CD14-positive monocyte (primary cell): ENCODE data around the gene DPPA4. TPM values are rescaled to one million over a fixed set of nuclear protein-coding genes. Genes with fewer than 3 reads are reported as not detected.

Experiments used
- DNase-seq, 3 donors: peaks; one replicate each; pipeline ENCODE4 v3.0.0-alpha.2; 2011 to 2022
- H2AFZ ChIP-seq: 2 replicates; pipeline ENCODE4 v1.6.0; 2012; ENCODE audit warnings: mild to moderate bottlenecking, low read depth, low read length, inconsistent platforms; ENCODE audit not compliant: insufficient read depth, poor library complexity, severe bottlenecking
- H3K27ac ChIP-seq, 2 donors: 1 replicate in 1 of 2; 2 replicates in 1 of 2; pipeline ENCODE4 v1.5.1; 2012 to 2013; ENCODE audit warnings: low read length in 2 of 2, control low read depth in 1 of 2, inconsistent platforms in 1 of 2, low read depth in 1 of 2, mild to moderate bottlenecking in 1 of 2
- H3K27me3 ChIP-seq, 2 donors: one replicate each; pipeline versions ENCODE4 v1.6.0 to v1.6.1; 2011 to 2013; ENCODE audit warnings: low read length in 2 of 2; ENCODE audit not compliant: control insufficient read depth in 2 of 2, insufficient read depth in 2 of 2
- H3K36me3 ChIP-seq, 2 donors: replicated peaks in 1 of 2; 1 replicate in 1 of 2; 2 replicates in 1 of 2; pipeline versions ENCODE4 v1.5.1 to v1.6.1; 2012 to 2013; ENCODE audit warnings: low read length in 2 of 2, control low read depth in 1 of 2, inconsistent platforms in 1 of 2, mild to moderate bottlenecking in 1 of 2; ENCODE audit not compliant: insufficient read depth in 2 of 2, control insufficient read depth in 1 of 2
- H3K4me1 ChIP-seq, 2 donors: 1 replicate in 1 of 2; 2 replicates in 1 of 2; pipeline versions ENCODE4 v1.5.1 to v1.6.1; 2012 to 2013; ENCODE audit warnings: low read length in 2 of 2, control low read depth in 1 of 2, inconsistent platforms in 1 of 2, mild to moderate bottlenecking in 1 of 2, moderate library complexity in 1 of 2; ENCODE audit not compliant: insufficient read depth in 2 of 2, control insufficient read depth in 1 of 2
- H3K4me2 ChIP-seq: replicated peaks from 2 replicates; pipeline ENCODE3; 2012; ENCODE audit warnings: low read length, moderate library complexity, mild to moderate bottlenecking; ENCODE audit not compliant: poor library complexity, severe bottlenecking; ENCODE audit errors: extremely low read depth
- H3K4me3 ChIP-seq, 3 experiments: fragments of 200-600 bp in 1 of 3; sonication (generic) in 1 of 3; replicated peaks in 1 of 3; 1 replicate in 2 of 3; 2 replicates in 1 of 3; pipeline ENCODE4 v1.5.1; 2011 to 2013; ENCODE audit warnings: low read length in 3 of 3, mild to moderate bottlenecking in 3 of 3, control low read depth in 2 of 3, low read depth in 2 of 3, inconsistent platforms in 1 of 3, moderate library complexity in 1 of 3
- H3K79me2 ChIP-seq: 2 replicates; pipeline ENCODE4 v1.6.0; 2012; ENCODE audit warnings: mild to moderate bottlenecking, control low read depth, inconsistent platforms, low read length, moderate library complexity; ENCODE audit not compliant: insufficient read depth
- H3K9ac ChIP-seq: 2 replicates; pipeline ENCODE4 v1.6.0; 2017; ENCODE audit warnings: low read length, mild to moderate bottlenecking; ENCODE audit not compliant: insufficient read depth, poor library complexity, severe bottlenecking
- H3K9me3 ChIP-seq, 2 donors: replicated peaks in 1 of 2; 1 replicate in 1 of 2; 2 replicates in 1 of 2; pipeline versions ENCODE4 v1.5.1 to v1.6.1; 2012 to 2013; ENCODE audit warnings: low read length in 2 of 2, control low read depth in 1 of 2; ENCODE audit not compliant: control insufficient read depth in 1 of 2, insufficient read depth in 1 of 2
- H4K20me1 ChIP-seq: 2 replicates; pipeline ENCODE4 v1.6.0; 2012; ENCODE audit warnings: mild to moderate bottlenecking, low read length, control low read depth, moderate library complexity; ENCODE audit not compliant: insufficient read depth
- H3K27ac Mint-ChIP-seq, 7 donors: one replicate each; pipeline ENCODE4 v1.8.0; 2020; ENCODE audit warnings: mild to moderate bottlenecking in 7 of 7, mixed read lengths in 7 of 7, moderate library complexity in 6 of 7, inconsistent platforms in 2 of 7
- H3K27me3 Mint-ChIP-seq, 3 donors: one replicate each; pipeline ENCODE4 v1.8.0; 2021 to 2022; ENCODE audit warnings: low read depth in 3 of 3, mild to moderate bottlenecking in 3 of 3, mixed read lengths in 3 of 3, moderate library complexity in 3 of 3, inconsistent platforms in 1 of 3
- H3K36me3 Mint-ChIP-seq, 2 donors: one replicate each; pipeline ENCODE4 v1.8.0; 2020; ENCODE audit warnings: mixed read lengths in 2 of 2, inconsistent platforms in 1 of 2, mild to moderate bottlenecking in 1 of 2
- H3K4me1 Mint-ChIP-seq: one replicate; pipeline ENCODE4 v1.8.0; 2020; ENCODE audit warnings: mild to moderate bottlenecking, mixed read lengths
- H3K4me3 Mint-ChIP-seq, 2 donors: one replicate each; pipeline ENCODE4 v1.8.0; 2020; ENCODE audit warnings: mild to moderate bottlenecking in 2 of 2, mixed read lengths in 2 of 2, moderate library complexity in 1 of 2
- H3K9me3 Mint-ChIP-seq, 7 donors: one replicate each; pipeline ENCODE4 v1.8.0; 2020 to 2022; ENCODE audit warnings: mixed read lengths in 7 of 7, mild to moderate bottlenecking in 6 of 7, moderate library complexity in 6 of 7, inconsistent platforms in 2 of 7
- CTCF ChIP-seq: fragments of 200-600 bp; IDR thresholded peaks from one replicate; pipeline ENCODE4 v1.8.0; 2022; ENCODE audit warnings: antibody characterized with exemption, mild to moderate bottlenecking
- WGBS: methylation state at CpG from one replicate; pipeline ENCODE4 v1.1.5; 2013; ENCODE audit warnings: missing lambda C conversion rate; ENCODE audit not compliant: insufficient coverage; 5-methylcytosine and 5-hydroxymethylcytosine counted together
- intact Hi-C, 2 donors: fragments of 100-400 bp; cut with micrococcal nuclease; formaldehyde crosslinking; loops; one replicate each; pipeline versions ENCODE4 v1.15.0 to v1.15.1; 2023
- polyA plus RNA-seq, 3 donors: library from polyadenylated mRNA; depleted of rRNA in 1 of 3; unstranded in 2 of 3; stranded (reverse) in 1 of 3; fragments of 300-500 nt in 2 of 3; fragments of >200 nt in 1 of 3; fragmentation: Illumina TruSeq in 2 of 3; gene quantifications; 1 replicate in 2 of 3; 2 replicates in 1 of 3; pipeline ENCODE4 v1.2.3, GENCODE V29; 2012 to 2021

The DPPA4 gene
- polyA plus RNA-seq, 3 donors = 0.07 TPM; not detected in 2

GRCh38 chr3:109346770-109347295 lies 9.5 kb upstream of the DPPA4 start:
- TF ChIP-seq CTCF = no peak
- H3K27ac Mint-ChIP-seq = no peak overlapping the region
- H3K27me3 Mint-ChIP-seq = peaks cover 0 to 3% (median 0%) of the 10 kb centered on the region in 3 donors
- no peak overlapping the region for H3K4me3 ChIP-seq
- no peaks in the 10 kb centered on the region for H4K20me1 ChIP-seq
- H3K27me3 ChIP-seq = no peaks in the 10 kb centered on the region
- no peak overlapping the region for H3K9ac ChIP-seq
- H3K4me2 ChIP-seq = no peak overlapping the region
- DNase-seq = no peak
- H3K36me3 Mint-ChIP-seq = no peaks in the 10 kb centered on the region
- no peaks in the 10 kb centered on the region for H3K4me1 ChIP-seq
- no peak overlapping the region for H3K27ac ChIP-seq
- WGBS = no CpG with 5 or more reads among the region's 3 CpGs
- peaks cover 2 to 22% (median 11%) of the 10 kb centered on the region in 7 donors for H3K9me3 Mint-ChIP-seq
- H3K4me3 Mint-ChIP-seq = no peak overlapping the region
- no peak overlapping the region for H2AFZ ChIP-seq
- no peaks in the 10 kb centered on the region for H3K36me3 ChIP-seq
- no peaks in the 10 kb centered on the region for H3K79me2 ChIP-seq
- H3K4me1 Mint-ChIP-seq = peaks cover 2% of the 10 kb centered on the region
- H3K9me3 ChIP-seq = peaks cover 0 to 11% of the 10 kb centered on the region in 2 donors
- intact Hi-C loops = no loop called here

DNA sequence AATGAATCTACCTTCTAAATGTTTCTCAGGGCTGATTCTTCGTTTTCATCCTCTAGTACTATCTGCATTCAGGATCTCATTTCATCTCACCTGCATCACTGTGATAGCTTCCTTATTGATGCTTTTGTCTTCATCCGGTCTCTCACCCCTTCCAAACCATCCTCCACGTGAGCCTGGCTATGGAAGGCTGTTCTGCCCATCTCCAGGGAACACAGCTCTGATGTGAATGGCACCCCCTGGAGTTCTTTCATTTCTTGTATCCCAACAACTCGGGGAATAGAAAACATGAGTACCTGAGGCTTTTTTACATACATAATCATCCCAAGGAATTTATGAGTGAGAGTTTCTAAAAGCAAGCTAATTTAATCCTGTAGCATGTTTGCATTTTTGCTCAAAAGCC lies 8.8 kb upstream of the DPPA4 start:
- Histone ChIP-seq H3K27me3 (no peaks in the 10 kb centered on the region), H3K9ac (no peak overlapping the region), H3K36me3 (no peaks in the 10 kb centered on the region), H2AFZ (no peak overlapping the region), H3K4me3 (no peak overlapping the region), H3K27ac (no peak overlapping the region), H3K4me2 (no peak overlapping the region), H3K4me1 (no peaks in the 10 kb centered on the region), H3K9me3 (peaks cover 0 to 11% of the 10 kb centered on the region in 2 donors), H4K20me1 (no peaks in the 10 kb centered on the region), H3K79me2 (no peaks in the 10 kb centered on the region)
- Mint-ChIP-seq H3K4me3 (no peak overlapping the region), H3K27ac (no peak overlapping the region), H3K36me3 (no peaks in the 10 kb centered on the region), H3K4me1 (peaks cover 1% of the 10 kb centered on the region), H3K9me3 (peaks cover 2 to 27% (median 12%) of the 10 kb centered on the region in 7 donors), H3K27me3 (peaks cover 0 to 3% (median 0%) of the 10 kb centered on the region in 3 donors)
- intact Hi-C loops = no loop called here
- 100% methylated on average over 2 of the region's 4 CpGs for WGBS
- TF ChIP-seq CTCF = no peak
- DNase-seq = no peak
